Superior temporal gyrus (tissue), 1 donor: ENCODE data around the gene EPHA10.
"Not testable (repeated sequence)": the region's sequence is repeated elsewhere in the genome, so short reads cannot be mapped to it uniquely, and the experiment has no call there.

ENCODE experiments used
- DNase-seq: peaks from one replicate; pipeline ENCODE4 v3.0.0-alpha.2; 2016; ENCODE audit errors: extremely low spot score

The EPHA10 gene

GRCh38 chr1:37771440-37771839 is 6.5 kb upstream of the EPHA10 start:
- not testable (repeated sequence) for DNase-seq

- no peak for DNase-seq
These were observed 2.6 kb upstream of the EPHA10 start for GRCh38 chr1:37767488-37767887.

- DNase-seq = peak; percentile 47
These were observed 1.2 kb upstream of the EPHA10 start for GRCh38 chr1:37765916-37766664.

- peak; percentile 27 for DNase-seq
These were observed 500 bp downstream of the EPHA10 start for GRCh38 chr1:37764414-37764825.

- DNase-seq = no peak
These were observed 1.0 kb downstream of the EPHA10 start for GRCh38 chr1:37763791-37764413.

GRCh38 chr1:37762516-37762915 is 2.4 kb downstream of the EPHA10 start:
- DNase-seq = no peak

- DNase-seq = no peak
These were observed 3.4 kb downstream of the EPHA10 start for GRCh38 chr1:37761416-37762095.

GRCh38 chr1:37759451-37759850 is 5.5 kb downstream of the EPHA10 start:
- no peak for DNase-seq

- DNase-seq = no peak
These were observed 8.9 kb downstream of the EPHA10 start for GRCh38 chr1:37755951-37756560.

GRCh38 chr1:37755290-37755689 is 9.6 kb downstream of the EPHA10 start:
- peak; percentile 24 for DNase-seq

GRCh38 chr1:37753473-37754321 is 11.2 kb downstream of the EPHA10 start:
- DNase-seq = no peak

GRCh38 chr1:37752583-37753471 is 12.1 kb downstream of the EPHA10 start:
- DNase-seq = no peak

GRCh38 chr1:37752213-37752582 is 12.7 kb downstream of the EPHA10 start:
- no peak for DNase-seq

- no peak for DNase-seq
These were observed 16.4 kb downstream of the EPHA10 start for GRCh38 chr1:37748565-37748964.

GRCh38 chr1:37746806-37747205 is 18.1 kb downstream of the EPHA10 start:
- DNase-seq = no peak

- no peak for DNase-seq
These were observed 23.3 kb downstream of the EPHA10 start for GRCh38 chr1:37741662-37742061.

GRCh38 chr1:37741130-37741529 is 23.8 kb downstream of the EPHA10 start:
- no peak for DNase-seq

GRCh38 chr1:37739222-37739621 is 25.7 kb downstream of the EPHA10 start:
- DNase-seq = no peak

- not testable (repeated sequence) for DNase-seq
These were observed 26.3 kb downstream of the EPHA10 start for GRCh38 chr1:37738619-37739018.

- DNase-seq = not testable (repeated sequence)
These were observed 26.9 kb downstream of the EPHA10 start for GRCh38 chr1:37737975-37738374.
